Fibroblast of peridontal ligament (primary cell): ENCODE results near the gene CHCHD10.

ENCODE experiments used
- DNase-seq: peaks from one replicate; pipeline ENCODE4 v3.0.0-alpha.2; 2010; ENCODE audit errors: extremely low read depth

CHCHD10 gene

DNA sequence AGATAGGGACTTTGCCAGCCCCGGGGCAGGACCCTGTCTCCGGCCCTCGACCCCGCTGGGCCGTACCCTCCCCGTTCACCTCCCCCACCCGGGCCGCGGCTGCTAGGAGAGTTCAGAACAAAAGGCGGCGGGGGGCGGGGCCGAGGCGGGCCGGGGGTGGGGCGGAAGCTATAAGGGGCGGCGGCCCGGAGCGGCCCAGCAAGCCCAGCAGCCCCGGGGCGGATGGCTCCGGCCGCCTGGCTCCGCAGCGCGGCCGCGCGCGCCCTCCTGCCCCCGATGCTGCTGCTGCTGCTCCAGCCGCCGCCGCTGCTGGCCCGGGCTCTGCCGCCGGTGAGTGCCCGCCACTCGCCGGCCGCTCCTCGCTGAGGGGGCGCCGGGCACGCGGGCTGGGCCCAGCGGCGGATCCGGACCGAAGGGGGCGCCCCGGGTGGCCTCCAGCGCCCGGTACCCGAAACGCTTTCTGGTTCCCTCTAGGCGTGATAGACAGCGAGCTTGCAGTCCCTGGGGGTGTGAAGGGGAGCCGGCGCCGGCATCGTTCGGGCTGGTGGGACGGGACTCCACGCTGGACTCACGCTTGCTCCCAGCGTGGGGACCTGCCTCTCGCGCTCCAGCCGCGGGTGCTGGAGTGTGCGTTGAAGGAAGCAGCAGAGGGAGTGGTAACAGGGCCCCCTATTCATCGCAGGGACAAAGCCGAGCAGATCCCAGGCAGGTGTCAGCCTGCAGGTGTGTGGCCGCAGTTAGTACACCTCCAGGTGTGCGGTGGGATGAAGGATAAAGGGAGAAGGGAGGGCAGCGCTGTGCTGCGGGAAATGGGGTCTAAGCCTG lies 5.1 kb upstream of the CHCHD10 start, which contains the start of gene MMP11:
MMP11 (plus strand) TSS at position 201 of the 825 bp plus-strand sequence; CDS start at position 223, 22 bp downstream.
- no peak for DNase-seq

DNA sequence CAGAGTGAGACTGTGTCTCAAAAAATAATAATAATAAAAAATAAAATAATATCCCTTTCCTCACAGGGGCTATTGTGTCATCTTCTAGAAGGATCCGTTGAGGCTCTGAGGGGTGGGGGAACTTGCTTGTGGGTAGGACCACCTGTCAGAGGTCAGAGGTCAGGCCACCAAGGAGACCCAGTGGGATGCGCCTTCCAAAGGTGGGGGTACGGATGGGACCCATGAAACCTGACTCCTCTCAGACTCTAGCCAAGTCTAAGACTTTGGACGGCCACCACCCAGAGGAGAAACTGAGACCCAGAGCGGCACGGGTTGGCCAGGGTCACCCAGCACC lies 4.5 kb upstream of the CHCHD10 start:
- no peak for DNase-seq

DNA sequence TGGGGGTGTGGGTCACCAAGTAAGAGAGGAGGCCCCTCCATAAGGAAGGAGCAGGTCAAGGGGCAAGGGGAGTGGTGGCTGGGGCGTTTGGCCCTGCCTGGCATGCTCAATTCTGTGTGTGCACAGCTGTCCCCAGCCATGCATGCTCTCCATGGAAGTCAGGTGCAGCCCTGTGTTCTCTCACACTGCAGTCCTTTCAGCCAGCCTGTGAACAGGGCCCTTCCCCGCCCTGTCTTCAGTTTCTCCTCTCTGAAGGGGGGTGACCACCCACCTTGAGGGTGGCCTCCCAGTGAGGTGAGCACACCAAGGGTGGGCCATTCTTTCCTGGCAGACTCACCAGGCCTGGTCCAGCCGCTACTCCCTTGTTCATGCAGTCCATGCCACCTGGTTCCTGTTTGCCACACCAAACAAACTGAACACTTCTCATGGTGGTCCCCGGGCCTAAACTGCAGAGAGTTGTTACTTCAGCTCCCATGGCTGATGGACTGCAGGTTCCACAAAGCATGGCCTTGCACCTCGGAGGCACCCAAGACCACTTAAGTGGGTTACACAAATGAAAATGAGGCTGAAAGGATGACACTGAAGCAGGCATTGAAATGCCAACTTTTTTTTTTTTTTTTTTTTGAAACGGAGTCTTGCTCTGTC lies 1.7 kb upstream of the CHCHD10 start:
- DNase-seq = no peak

DNA sequence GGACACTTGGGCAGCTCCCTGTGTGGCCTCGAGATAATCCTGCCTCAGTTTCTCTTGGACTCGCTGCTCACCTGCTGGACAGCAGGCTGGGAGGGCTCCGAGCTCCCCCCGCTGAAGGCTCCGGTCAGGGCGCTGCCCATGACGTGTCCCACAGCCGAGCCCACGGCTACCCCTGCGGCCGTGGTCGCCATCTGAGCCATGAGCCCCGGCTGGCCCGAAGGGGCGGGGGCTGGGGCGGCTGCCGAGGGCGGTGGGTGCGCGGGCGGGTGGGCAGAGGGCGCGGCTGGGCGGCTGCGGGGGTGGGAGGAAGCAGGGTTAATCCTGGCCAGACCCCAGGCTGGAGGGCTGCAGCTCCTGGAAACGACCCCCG lies 484 bp downstream of the CHCHD10 start:
- no peak for DNase-seq

GRCh38 chr22:23764899-23765881 lies 2.6 kb downstream of the CHCHD10 start:
- no peak for DNase-seq

DNA sequence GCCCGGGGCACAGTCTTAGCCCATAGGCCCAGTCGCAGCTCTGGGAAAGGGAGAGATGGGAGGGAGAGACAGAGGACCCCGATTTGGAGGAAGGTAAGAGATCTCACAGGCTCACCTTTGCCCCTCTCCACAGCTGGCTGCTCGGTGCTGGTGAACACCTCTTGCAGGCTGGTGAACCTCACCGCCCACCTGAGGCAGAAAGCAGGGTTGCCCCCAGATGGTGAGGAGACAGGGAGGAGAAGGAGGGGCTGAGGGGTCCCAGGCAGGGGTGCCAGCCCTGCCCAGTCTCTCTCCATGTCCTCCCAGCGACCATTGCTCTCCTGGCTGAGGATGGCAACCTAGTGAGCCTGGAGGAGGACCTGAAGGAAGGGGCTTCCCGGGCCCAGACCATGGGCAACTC lies 3.8 kb downstream of the CHCHD10 start:
- DNase-seq = no peak

GRCh38 chr22:23763579-23763945 lies 4.2 kb downstream of the CHCHD10 start:
- no peak for DNase-seq

- no peak for DNase-seq
These were observed 4.8 kb downstream of the CHCHD10 start, which contains the start of gene C22orf15 for GRCh38 chr22:23762842-23763578. Gene C22orf15 (plus strand): TSS chr22:23762990. CDS start chr22:23763307, 317 bp downstream.

DNA sequence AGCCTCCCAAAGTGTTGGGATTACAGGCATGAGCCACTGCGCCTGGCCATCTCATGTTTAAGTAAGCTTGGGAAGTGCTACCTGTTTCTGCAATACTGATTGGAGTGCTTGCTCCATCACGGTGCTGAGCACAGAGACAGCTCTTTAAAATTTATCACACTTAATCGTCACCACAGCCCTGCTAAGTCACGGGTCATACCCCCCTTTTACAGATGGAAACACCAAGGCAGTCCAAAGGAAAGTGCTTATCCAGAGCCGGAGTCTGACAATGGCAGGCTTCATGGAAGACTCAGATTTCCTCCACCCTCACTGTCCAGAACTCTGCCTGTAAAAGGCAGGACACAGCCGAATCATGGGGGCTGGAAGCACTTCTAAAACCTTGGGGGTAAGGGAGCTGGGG lies 7.7 kb downstream of the CHCHD10 start:
- no peak for DNase-seq

- DNase-seq = no peak
These were observed 8.2 kb downstream of the CHCHD10 start for GRCh38 chr22:23759566-23759965.

- no peak for DNase-seq
These were observed 10.9 kb downstream of the CHCHD10 start for GRCh38 chr22:23756891-23757290.

GRCh38 chr22:23755711-23756110 lies 12.1 kb downstream of the CHCHD10 start:
- no peak for DNase-seq

DNA sequence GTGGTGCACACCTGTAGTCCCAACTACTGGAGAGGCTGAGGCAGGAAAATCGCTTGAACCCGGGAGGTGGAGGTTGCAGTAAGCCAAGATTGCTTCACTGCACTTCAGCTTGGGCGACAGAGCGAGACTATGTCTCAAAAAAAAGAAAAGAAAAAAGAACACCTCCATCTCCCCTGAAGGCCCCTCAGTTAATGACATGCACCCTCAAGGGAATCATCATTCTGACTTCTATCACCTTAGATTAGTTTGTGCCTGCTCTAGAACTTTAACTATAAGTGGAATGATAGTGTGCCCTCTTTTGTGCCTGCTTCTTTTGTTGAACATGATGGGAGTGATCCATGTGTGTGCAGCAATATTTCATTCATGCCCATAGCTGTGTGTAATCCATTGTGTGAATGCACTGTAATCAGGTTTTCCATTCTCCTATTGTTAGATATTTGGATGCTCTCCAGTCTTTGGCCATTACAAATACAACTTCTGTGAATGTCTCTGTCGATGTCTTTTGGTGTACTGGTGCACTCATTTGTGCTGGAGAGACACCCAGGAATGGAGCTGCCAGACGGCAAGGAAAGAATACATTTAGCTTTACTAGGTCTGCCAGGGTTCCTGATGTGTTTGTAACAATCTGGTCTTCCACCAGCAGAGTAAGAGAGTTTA lies 12.7 kb downstream of the CHCHD10 start:
- no peak for DNase-seq

DNA sequence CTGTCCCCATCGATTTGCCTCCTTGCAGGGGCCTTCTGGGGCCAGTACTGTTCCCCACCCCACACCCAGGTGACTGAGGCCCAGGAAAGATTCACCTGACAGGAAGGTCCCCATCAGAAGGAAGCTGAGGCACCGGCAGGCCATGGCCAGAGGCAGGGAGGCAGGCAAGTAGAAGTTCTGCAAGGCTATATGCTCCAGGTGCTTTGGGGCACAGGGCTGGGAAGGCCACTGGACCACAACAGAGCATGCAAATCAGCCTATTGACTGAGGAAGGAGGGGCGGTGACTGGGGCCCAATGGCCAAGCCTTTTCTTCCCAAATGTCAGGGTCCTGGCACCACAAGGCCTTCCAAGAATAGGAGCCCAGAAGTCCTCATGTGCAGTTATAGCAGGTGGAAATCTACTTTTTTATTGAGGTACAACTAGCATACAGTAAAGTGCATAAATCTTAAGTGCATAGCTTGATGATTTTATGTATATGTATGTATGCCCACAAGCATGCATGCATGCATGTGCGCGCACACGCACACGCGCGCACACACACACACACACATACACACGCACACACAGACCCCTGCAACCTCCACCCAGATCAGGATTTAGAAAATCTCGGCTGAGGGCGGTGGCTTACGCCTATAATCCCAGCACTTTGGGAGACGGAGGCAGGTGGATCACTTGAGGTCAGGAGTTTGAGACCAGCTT lies 13.4 kb downstream of the CHCHD10 start, which contains the start of gene VPREB3:
VPREB3 (minus strand) TSS at position 206 of the 700 bp plus-strand sequence; CDS start at position 144, 62 bp downstream.
- no peak for DNase-seq

- no peak for DNase-seq
These were observed 14.4 kb downstream of the CHCHD10 start for GRCh38 chr22:23753385-23753784.

DNA sequence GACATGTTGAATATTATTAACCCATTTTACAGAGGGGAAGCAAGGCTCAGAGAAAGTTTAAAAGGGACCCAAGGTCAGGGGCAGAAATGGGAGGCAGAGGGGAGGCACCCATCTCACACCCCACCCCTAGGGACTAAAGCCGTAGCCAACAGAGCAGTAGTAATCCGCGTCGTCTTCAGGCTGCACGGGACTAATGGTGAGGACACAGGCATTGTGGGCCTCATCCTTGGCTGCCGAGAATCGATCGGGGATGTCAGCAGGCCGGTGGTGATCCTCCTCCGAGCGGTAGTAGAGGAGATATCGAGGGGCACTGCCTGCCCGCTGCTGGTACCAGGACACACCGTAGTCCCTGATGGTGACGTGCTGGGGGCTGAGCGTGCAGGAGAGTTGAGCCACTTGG lies 15.0 kb downstream of the CHCHD10 start:
- no peak for DNase-seq

DNA sequence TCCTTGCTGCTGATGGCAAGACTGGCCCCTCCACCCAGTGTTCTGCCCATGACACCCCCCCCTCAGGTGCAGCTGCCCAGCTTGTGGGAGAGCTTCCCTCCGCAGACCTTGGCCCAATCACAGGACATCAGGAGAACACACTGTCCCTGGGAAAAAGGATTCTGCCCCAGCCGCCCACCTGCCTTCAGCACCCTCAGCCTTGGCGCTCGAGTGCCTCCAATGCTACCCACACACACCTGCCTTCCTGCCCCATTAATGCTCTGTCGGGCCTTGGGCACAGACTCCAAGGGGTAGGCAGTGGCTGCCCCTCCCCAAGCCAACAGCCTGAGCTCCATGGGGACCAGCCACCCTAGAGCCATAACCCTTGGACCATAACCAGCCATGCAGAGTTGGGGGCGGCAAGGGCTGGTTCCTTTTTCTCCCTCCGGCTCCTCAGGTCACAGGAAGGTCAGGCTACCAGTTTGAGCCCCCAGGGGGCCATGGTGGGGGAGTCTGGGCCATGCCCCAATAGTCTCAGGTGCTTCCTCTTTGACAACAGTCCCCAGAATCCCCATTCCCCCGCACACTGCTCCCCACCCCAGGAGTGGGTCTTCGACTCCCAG lies 15.6 kb downstream of the CHCHD10 start:
- no peak for DNase-seq

DNA sequence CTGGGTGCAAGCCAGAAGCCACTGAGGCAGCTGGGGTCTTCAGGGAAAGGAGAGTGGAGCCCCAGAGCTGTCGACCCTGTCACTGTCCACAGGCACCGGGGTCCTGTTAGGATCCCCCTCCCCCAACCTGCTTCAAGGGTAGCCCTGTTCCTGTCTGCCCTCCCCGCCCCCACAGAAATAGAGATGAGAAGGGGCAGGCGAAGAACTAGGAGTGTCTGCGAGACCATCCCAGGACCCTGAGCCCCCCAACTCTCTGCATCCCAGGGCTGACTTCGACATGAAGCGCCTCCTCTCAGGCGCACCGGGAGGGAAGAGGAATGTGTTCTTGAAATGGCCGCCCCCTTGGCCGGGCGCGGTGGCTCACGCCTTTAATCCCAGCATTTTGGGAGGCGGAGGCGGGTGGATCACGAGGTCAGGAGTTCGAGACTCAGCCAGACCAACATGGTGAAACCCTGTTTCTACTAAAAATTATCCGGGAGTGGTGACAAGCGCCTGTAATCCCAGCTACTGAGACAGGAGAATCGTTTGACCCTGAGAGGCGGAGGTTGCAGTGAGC lies 16.3 kb downstream of the CHCHD10 start:
- no peak for DNase-seq

- peak; percentile 63 for DNase-seq
These were observed 16.9 kb downstream of the CHCHD10 start, which contains the start of gene ZNF70 for GRCh38 chr22:23750714-23751440. Gene ZNF70 (minus strand): TSS chr22:23751112. CDS start chr22:23745140, 5,972 bp downstream.
